ENCODE measurements around the gene U2AF2.

GRCh38 chr19:55723491-55723890, 68.7 kb downstream of the U2AF2 start:
- TF ChIP-seq POLR2AphosphoS5 (IDR thresholded peaks at IDR 0.05; ENCODE audit: low read depth, low read length) (no peak), TCF12 (IDR thresholded peaks at IDR 0.05; ENCODE audit: low read depth, low read length) (no peak), SP4 (IDR thresholded peaks at IDR 0.05; ENCODE audit: low read length) (no peak), CHD7 (IDR thresholded peaks at IDR 0.05; ENCODE audit: insufficient replicate concordance, low read length) (no peak), CTCF (IDR thresholded peaks at IDR 0.05; ENCODE audit: control extremely low read depth in 1 of 3, insufficient read depth in 1 of 3, low read depth in 1 of 3, low read length in 3 of 3) (no peak), BACH1 (IDR thresholded peaks at IDR 0.05; ENCODE audit: low read length) (no peak), EZH2 (IDR thresholded peaks at IDR 0.05; ENCODE audit: low read depth, low read length, severe bottlenecking) (no peak), SIN3A (conservative IDR thresholded peaks at IDR 0.05 in 1 of 2, IDR thresholded peaks at IDR 0.05 in 1 of 2; ENCODE audit: low read depth in 1 of 2, low read length in 2 of 2) (no peak), POLR2A (IDR thresholded peaks at IDR 0.05; ENCODE audit: control extremely low read depth in 1 of 2, low read depth in 2 of 2, low read length in 2 of 2) (no peak), ATF3 (IDR thresholded peaks at IDR 0.05; ENCODE audit: insufficient read depth, low read depth, low read length) (no peak)

Data from H1 (cell line).